Fibroblast of skin of left biceps (primary cell): ENCODE data around the gene BMP10.

ENCODE experiments used
- DNase-seq, 2 experiments: peaks; one replicate each; pipeline ENCODE4 v3.0.0-alpha.2; 2013; ENCODE audit warnings: low read depth in 2 of 2

The BMP10 gene

DNA sequence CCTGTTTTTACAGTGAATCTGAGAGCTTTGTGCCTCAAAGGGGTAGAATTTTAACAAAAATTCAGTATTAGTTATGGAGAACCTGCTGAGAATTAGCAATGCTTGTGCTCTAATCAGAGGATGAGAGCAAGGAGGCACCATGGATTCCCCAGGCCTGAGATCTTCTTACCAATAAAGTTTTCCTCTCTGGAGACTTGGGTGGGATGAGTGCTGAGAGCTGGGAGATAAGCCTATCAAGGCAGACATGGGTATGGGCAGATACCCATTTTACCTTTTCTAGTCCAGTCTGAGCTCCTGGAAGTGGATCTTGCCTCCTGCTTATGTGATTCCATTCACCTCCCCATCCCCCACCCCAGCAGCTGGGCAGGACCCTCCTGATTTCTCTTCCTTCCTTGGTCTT, 53.9 kb downstream of the BMP10 start:
- DNase-seq = no peak
